CD14-positive monocyte (primary cell): Measurements from ENCODE around the gene KLHDC9. TPM values are rescaled to one million over a fixed set of nuclear protein-coding genes. Genes with fewer than 3 reads are reported as not detected.

Experiments
- DNase-seq, 3 donors: peaks; one replicate each; pipeline ENCODE4 v3.0.0-alpha.2; 2011 to 2022
- H2AFZ ChIP-seq: 2 replicates; pipeline ENCODE4 v1.6.0; 2012; ENCODE audit warnings: mild to moderate bottlenecking, low read depth, low read length, inconsistent platforms; ENCODE audit not compliant: insufficient read depth, poor library complexity, severe bottlenecking
- H3K27ac ChIP-seq, 2 donors: 1 replicate in 1 of 2; 2 replicates in 1 of 2; pipeline ENCODE4 v1.5.1; 2012 to 2013; ENCODE audit warnings: low read length in 2 of 2, control low read depth in 1 of 2, inconsistent platforms in 1 of 2, low read depth in 1 of 2, mild to moderate bottlenecking in 1 of 2
- H3K27me3 ChIP-seq, 2 donors: one replicate each; pipeline versions ENCODE4 v1.6.0 to v1.6.1; 2011 to 2013; ENCODE audit warnings: low read length in 2 of 2; ENCODE audit not compliant: control insufficient read depth in 2 of 2, insufficient read depth in 2 of 2
- H3K36me3 ChIP-seq, 2 donors: replicated peaks in 1 of 2; 1 replicate in 1 of 2; 2 replicates in 1 of 2; pipeline versions ENCODE4 v1.5.1 to v1.6.1; 2012 to 2013; ENCODE audit warnings: low read length in 2 of 2, control low read depth in 1 of 2, inconsistent platforms in 1 of 2, mild to moderate bottlenecking in 1 of 2; ENCODE audit not compliant: insufficient read depth in 2 of 2, control insufficient read depth in 1 of 2
- H3K4me1 ChIP-seq, 2 donors: 1 replicate in 1 of 2; 2 replicates in 1 of 2; pipeline versions ENCODE4 v1.5.1 to v1.6.1; 2012 to 2013; ENCODE audit warnings: low read length in 2 of 2, control low read depth in 1 of 2, inconsistent platforms in 1 of 2, mild to moderate bottlenecking in 1 of 2, moderate library complexity in 1 of 2; ENCODE audit not compliant: insufficient read depth in 2 of 2, control insufficient read depth in 1 of 2
- H3K4me2 ChIP-seq: replicated peaks from 2 replicates; pipeline ENCODE3; 2012; ENCODE audit warnings: low read length, moderate library complexity, mild to moderate bottlenecking; ENCODE audit not compliant: poor library complexity, severe bottlenecking; ENCODE audit errors: extremely low read depth
- H3K4me3 ChIP-seq, 3 experiments: fragments of 200-600 bp in 1 of 3; sonication (generic) in 1 of 3; replicated peaks in 1 of 3; 1 replicate in 2 of 3; 2 replicates in 1 of 3; pipeline ENCODE4 v1.5.1; 2011 to 2013; ENCODE audit warnings: low read length in 3 of 3, mild to moderate bottlenecking in 3 of 3, control low read depth in 2 of 3, low read depth in 2 of 3, inconsistent platforms in 1 of 3, moderate library complexity in 1 of 3
- H3K79me2 ChIP-seq: 2 replicates; pipeline ENCODE4 v1.6.0; 2012; ENCODE audit warnings: mild to moderate bottlenecking, control low read depth, inconsistent platforms, low read length, moderate library complexity; ENCODE audit not compliant: insufficient read depth
- H3K9ac ChIP-seq: 2 replicates; pipeline ENCODE4 v1.6.0; 2017; ENCODE audit warnings: low read length, mild to moderate bottlenecking; ENCODE audit not compliant: insufficient read depth, poor library complexity, severe bottlenecking
- H3K9me3 ChIP-seq, 2 donors: replicated peaks in 1 of 2; 1 replicate in 1 of 2; 2 replicates in 1 of 2; pipeline versions ENCODE4 v1.5.1 to v1.6.1; 2012 to 2013; ENCODE audit warnings: low read length in 2 of 2, control low read depth in 1 of 2; ENCODE audit not compliant: control insufficient read depth in 1 of 2, insufficient read depth in 1 of 2
- H4K20me1 ChIP-seq: 2 replicates; pipeline ENCODE4 v1.6.0; 2012; ENCODE audit warnings: mild to moderate bottlenecking, low read length, control low read depth, moderate library complexity; ENCODE audit not compliant: insufficient read depth
- H3K27ac Mint-ChIP-seq, 7 donors: one replicate each; pipeline ENCODE4 v1.8.0; 2020; ENCODE audit warnings: mild to moderate bottlenecking in 7 of 7, mixed read lengths in 7 of 7, moderate library complexity in 6 of 7, inconsistent platforms in 2 of 7
- H3K27me3 Mint-ChIP-seq, 3 donors: one replicate each; pipeline ENCODE4 v1.8.0; 2021 to 2022; ENCODE audit warnings: low read depth in 3 of 3, mild to moderate bottlenecking in 3 of 3, mixed read lengths in 3 of 3, moderate library complexity in 3 of 3, inconsistent platforms in 1 of 3
- H3K36me3 Mint-ChIP-seq, 2 donors: one replicate each; pipeline ENCODE4 v1.8.0; 2020; ENCODE audit warnings: mixed read lengths in 2 of 2, inconsistent platforms in 1 of 2, mild to moderate bottlenecking in 1 of 2
- H3K4me1 Mint-ChIP-seq: one replicate; pipeline ENCODE4 v1.8.0; 2020; ENCODE audit warnings: mild to moderate bottlenecking, mixed read lengths
- H3K4me3 Mint-ChIP-seq, 2 donors: one replicate each; pipeline ENCODE4 v1.8.0; 2020; ENCODE audit warnings: mild to moderate bottlenecking in 2 of 2, mixed read lengths in 2 of 2, moderate library complexity in 1 of 2
- H3K9me3 Mint-ChIP-seq, 7 donors: one replicate each; pipeline ENCODE4 v1.8.0; 2020 to 2022; ENCODE audit warnings: mixed read lengths in 7 of 7, mild to moderate bottlenecking in 6 of 7, moderate library complexity in 6 of 7, inconsistent platforms in 2 of 7
- CTCF ChIP-seq: fragments of 200-600 bp; IDR thresholded peaks from one replicate; pipeline ENCODE4 v1.8.0; 2022; ENCODE audit warnings: antibody characterized with exemption, mild to moderate bottlenecking
- WGBS: methylation state at CpG from one replicate; pipeline ENCODE4 v1.1.5; 2013; ENCODE audit warnings: missing lambda C conversion rate; ENCODE audit not compliant: insufficient coverage; 5-methylcytosine and 5-hydroxymethylcytosine counted together
- intact Hi-C, 2 donors: fragments of 100-400 bp; cut with micrococcal nuclease; formaldehyde crosslinking; loops; one replicate each; pipeline versions ENCODE4 v1.15.0 to v1.15.1; 2023
- polyA plus RNA-seq, 3 donors: library from polyadenylated mRNA; depleted of rRNA in 1 of 3; unstranded in 2 of 3; stranded (reverse) in 1 of 3; fragments of 300-500 nt in 2 of 3; fragments of >200 nt in 1 of 3; fragmentation: Illumina TruSeq in 2 of 3; gene quantifications; 1 replicate in 2 of 3; 2 replicates in 1 of 3; pipeline ENCODE4 v1.2.3, GENCODE V29; 2012 to 2021

The KLHDC9 gene
- polyA plus RNA-seq, 3 donors, result 0.08 TPM; not detected in 2

- no peak overlapping the region for H2AFZ ChIP-seq
- no peak overlapping the region for H3K4me2 ChIP-seq
- no peaks in the 10 kb centered on the region for H3K27me3 ChIP-seq
- H3K9me3 ChIP-seq, result no peaks in the 10 kb centered on the region
- no peak overlapping the region for H3K9ac ChIP-seq
- H3K4me1 Mint-ChIP-seq, result peaks cover 52% of the 10 kb centered on the region
- intact Hi-C loops, result no loop called here
- DNase-seq, result no peak
- peaks cover 1 to 7% (median 4%) of the 10 kb centered on the region in 3 donors for H3K27me3 Mint-ChIP-seq
- H3K4me1 ChIP-seq, result peaks cover 20 to 28% of the 10 kb centered on the region in 2 donors
- no peak for TF ChIP-seq CTCF
- H3K9me3 Mint-ChIP-seq, result peaks cover 0 to 2% (median 0%) of the 10 kb centered on the region in 7 donors
- 100% methylated on average over 2 of the region's 3 CpGs for WGBS
- H3K4me3 ChIP-seq, result no peak overlapping the region
- peaks cover 3% of the 10 kb centered on the region in 2 donors for H3K36me3 Mint-ChIP-seq
- no peaks in the 10 kb centered on the region for H4K20me1 ChIP-seq
- H3K79me2 ChIP-seq, result no peaks in the 10 kb centered on the region
- H3K4me3 Mint-ChIP-seq, result no peak overlapping the region
- H3K27ac Mint-ChIP-seq, result no peak overlapping the region
- no peak overlapping the region for H3K27ac ChIP-seq
- H3K36me3 ChIP-seq, result no peaks in the 10 kb centered on the region
These were observed 7.5 kb upstream of the KLHDC9 start for GRCh38 chr1:161090617-161091016.

GRCh38 chr1:161091093-161091492 lies 7.1 kb upstream of the KLHDC9 start:
- Mint-ChIP-seq H3K4me3 (no peak overlapping the region), H3K27ac (no peak overlapping the region), H3K36me3 (peaks cover 0 to 3% of the 10 kb centered on the region in 2 donors), H3K4me1 (peaks cover 55% of the 10 kb centered on the region), H3K27me3 (peaks cover 0 to 10% (median 4%) of the 10 kb centered on the region in 3 donors), H3K9me3 (peaks cover 0 to 2% (median 0%) of the 10 kb centered on the region in 7 donors)
- Histone ChIP-seq H3K79me2 (no peaks in the 10 kb centered on the region), H3K9ac (no peak overlapping the region), H2AFZ (no peak overlapping the region), H3K4me2 (no peak overlapping the region), H3K27ac (no peak overlapping the region), H3K4me1 (peaks cover 25 to 33% of the 10 kb centered on the region in 2 donors), H3K27me3 (no peaks in the 10 kb centered on the region), H3K4me3 (no peak overlapping the region), H3K36me3 (no peaks in the 10 kb centered on the region), H3K9me3 (no peaks in the 10 kb centered on the region), H4K20me1 (no peaks in the 10 kb centered on the region)
- no peak for DNase-seq
- intact Hi-C loops, result no loop called here
- 100% methylated on average over 4 of the region's 5 CpGs for WGBS
- TF ChIP-seq CTCF, result no peak
